GM23248 (cell line): Measurements from ENCODE around the gene ADCY7. TPM values are rescaled to one million over a fixed set of nuclear protein-coding genes. Genes with fewer than 3 reads are reported as not detected.

Source experiments
- DNase-seq: peaks from one replicate; pipeline ENCODE4 v3.0.0-alpha.2; 2015
- H2AFZ ChIP-seq: fragments of 200-600 bp; sonication (generic); 2 replicates; pipeline ENCODE4 v1.6.1; 2016; ENCODE audit warnings: antibody characterized with exemption
- H3F3A ChIP-seq: fragments of 200-600 bp; sonication (generic); 2 replicates; pipeline ENCODE4 v1.6.1; 2016; ENCODE audit warnings: mild to moderate bottlenecking, antibody characterized with exemption, mixed run types; ENCODE audit not compliant: insufficient read depth
- H3K27ac ChIP-seq: fragments of 200-600 bp; sonication (generic); 2 replicates; pipeline ENCODE4 v1.5.1; 2016; ENCODE audit warnings: mild to moderate bottlenecking
- H3K27me3 ChIP-seq: fragments of 200-600 bp; sonication (generic); replicated peaks from 2 replicates; pipeline ENCODE4 v1.6.1; 2016; ENCODE audit warnings: mild to moderate bottlenecking; ENCODE audit not compliant: insufficient read depth
- H3K36me3 ChIP-seq: fragments of 200-600 bp; sonication (generic); 2 replicates; pipeline ENCODE4 v1.6.1; 2016; ENCODE audit warnings: low read depth, mild to moderate bottlenecking
- H3K4me1 ChIP-seq: fragments of 200-600 bp; sonication (generic); 2 replicates; pipeline ENCODE4 v1.6.1; 2016; ENCODE audit warnings: mild to moderate bottlenecking; ENCODE audit not compliant: insufficient read depth
- H3K4me2 ChIP-seq: fragments of 200-600 bp; sonication (generic); one replicate; pipeline ENCODE4 v1.6.1; 2016; ENCODE audit warnings: mild to moderate bottlenecking; ENCODE audit not compliant: unreplicated experiment
- H3K4me3 ChIP-seq: fragments of 200-600 bp; sonication (generic); 2 replicates; pipeline ENCODE4 v1.5.1; 2016; ENCODE audit warnings: mild to moderate bottlenecking
- H3K79me2 ChIP-seq: fragments of 200-600 bp; sonication (generic); 2 replicates; pipeline ENCODE4 v1.6.1; 2016; ENCODE audit warnings: mild to moderate bottlenecking; ENCODE audit not compliant: insufficient read depth
- H3K9ac ChIP-seq: fragments of 200-600 bp; sonication (generic); 2 replicates; pipeline ENCODE4 v1.6.1; 2016; ENCODE audit warnings: mild to moderate bottlenecking
- H3K9me2 ChIP-seq: fragments of 200-600 bp; sonication (generic); 2 replicates; pipeline ENCODE4 v1.6.1; 2016; ENCODE audit warnings: mixed run types, mild to moderate bottlenecking, moderate library complexity; ENCODE audit not compliant: insufficient read depth
- H3K9me3 ChIP-seq: fragments of 200-600 bp; sonication (generic); one replicate; pipeline ENCODE4 v1.6.1; 2017; ENCODE audit warnings: low read depth
- H4K20me1 ChIP-seq: fragments of 200-600 bp; sonication (generic); 2 replicates; pipeline ENCODE4 v1.6.0; 2016; ENCODE audit not compliant: insufficient read depth
- EZH2 ChIP-seq: fragments of 200-600 bp; sonication (generic); IDR thresholded peaks from 2 replicates; pipeline ENCODE4 v1.6.1; 2018; ENCODE audit warnings: antibody characterized with exemption, mild to moderate bottlenecking; ENCODE audit not compliant: insufficient read depth, poor library complexity, severe bottlenecking
- EZH2phosphoT487 ChIP-seq: fragments of 200-600 bp; sonication (generic); IDR thresholded peaks from 2 replicates; pipeline ENCODE4 v1.6.1; 2018; ENCODE audit warnings: antibody characterized with exemption, moderate library complexity, mild to moderate bottlenecking, low read depth; ENCODE audit not compliant: insufficient read depth
- WGBS, 2 experiments: methylation state at CpG; one replicate each; pipeline ENCODE4 v1.1.6; 2015 to 2017; ENCODE audit warnings: low lambda C conversion rate in 2 of 2, low coverage in 1 of 2; ENCODE audit errors: missing lambda C conversion rate in 2 of 2; 5-methylcytosine and 5-hydroxymethylcytosine counted together
- in situ Hi-C: fragments of 300-500 bp; cut with MboI; formaldehyde crosslinking; loops from 2 replicates; pipeline ENCODE4 v1.15.0; 2020
- polyA plus RNA-seq: library from polyadenylated mRNA; unstranded; fragments of >200 nt; fragmentation: Nextera tagmentation; extraction: Ambion mirVana; gene quantifications from 2 replicates; pipeline ENCODE4 v1.2.1, GENCODE V29; 2016
- total RNA-seq: library from RNA; depleted of rRNA; stranded (reverse); fragments of >200 nt; shearing (Covaris generic); gene quantifications from 2 replicates; pipeline ENCODE4 v1.2.3, GENCODE V29; 2014

Gene ADCY7
- total and polyA plus RNA-seq, 2 experiments from 2014 or later = 31.9 to 87.4 TPM

- Histone ChIP-seq H3F3A (peaks cover 25% of the 10 kb centered on the region), H3K36me3 (no peaks in the 10 kb centered on the region), H4K20me1 (no peaks in the 10 kb centered on the region), H3K4me3 (no peak overlapping the region), H3K4me2 (no peak overlapping the region), H3K9me3 (no peaks in the 10 kb centered on the region), H3K9ac (no peak overlapping the region), H2AFZ (no peak overlapping the region), H3K27me3 (no peaks in the 10 kb centered on the region), H3K27ac (no peak overlapping the region), H3K4me1 (peaks cover 48% of the 10 kb centered on the region), H3K9me2 (no peaks in the 10 kb centered on the region), H3K79me2 (peaks cover 34% of the 10 kb centered on the region)
- 91 to 96% methylated on average over 2 of the region's 2 CpGs for WGBS, 2 experiments
- TF ChIP-seq EZH2phosphoT487 = no peak
- no peak for TF ChIP-seq EZH2
- in situ Hi-C loops = no loop called here
- DNase-seq = no peak
Observed at GRCh38 chr16:50255538-50255937, 10.8 kb upstream of the ADCY7 start.

GRCh38 chr16:50256604-50257003 is 9.7 kb upstream of the ADCY7 start:
- H3K36me3 ChIP-seq = no peaks in the 10 kb centered on the region
- no peak overlapping the region for H3K9ac ChIP-seq
- H4K20me1 ChIP-seq = no peaks in the 10 kb centered on the region
- H3F3A ChIP-seq = peaks cover 18% of the 10 kb centered on the region; the same call in 1 of the 2 replicates
- H3K79me2 ChIP-seq = peaks cover 42% of the 10 kb centered on the region
- H3K9me3 ChIP-seq = no peaks in the 10 kb centered on the region
- in situ Hi-C loops = no loop called here
- no peak for DNase-seq
- no peaks in the 10 kb centered on the region for H3K9me2 ChIP-seq
- H2AFZ ChIP-seq = no peak overlapping the region
- H3K27me3 ChIP-seq = no peaks in the 10 kb centered on the region
- WGBS, 2 experiments = 96 to 100% methylated on average over 1 of the region's 1 CpG
- no peak overlapping the region for H3K4me3 ChIP-seq
- H3K4me2 ChIP-seq = no peak overlapping the region
- peaks cover 39% of the 10 kb centered on the region for H3K4me1 ChIP-seq
- TF ChIP-seq EZH2phosphoT487 (no peak), EZH2 (no peak)
- no peak overlapping the region for H3K27ac ChIP-seq

GRCh38 chr16:50257876-50258275 is 8.5 kb upstream of the ADCY7 start:
- 87 to 92% methylated on average over 9 of the region's 9 CpGs for WGBS, 2 experiments
- H3K36me3 ChIP-seq = no peaks in the 10 kb centered on the region
- no peak overlapping the region for H3K27ac ChIP-seq
- H3K27me3 ChIP-seq = no peaks in the 10 kb centered on the region
- in situ Hi-C loops = no loop called here
- peaks cover 41% of the 10 kb centered on the region for H3K79me2 ChIP-seq
- no peak overlapping the region for H3K4me2 ChIP-seq
- H2AFZ ChIP-seq = no peak overlapping the region
- no peak overlapping the region for H3K4me3 ChIP-seq
- DNase-seq = no peak
- H3F3A ChIP-seq = peaks cover 12% of the 10 kb centered on the region; the same call in 1 of the 2 replicates
- no peaks in the 10 kb centered on the region for H3K9me3 ChIP-seq
- no peaks in the 10 kb centered on the region for H3K9me2 ChIP-seq
- no peak for TF ChIP-seq EZH2
- no peak for TF ChIP-seq EZH2phosphoT487
- H4K20me1 ChIP-seq = no peaks in the 10 kb centered on the region
- no peak overlapping the region for H3K9ac ChIP-seq
- H3K4me1 ChIP-seq = peaks cover 26% of the 10 kb centered on the region

- Histone ChIP-seq H3K27ac (peak overlapping the region; percentile 50), H3K9me3 (no peaks in the 10 kb centered on the region), H3K9ac (peak overlapping the region; percentile 51), H3K4me2 (peak overlapping the region; percentile 60), H3K27me3 (no peaks in the 10 kb centered on the region), H3K4me3 (peak overlapping the region; percentile 30), H3F3A (peaks cover 21% of the 10 kb centered on the region), H3K36me3 (no peaks in the 10 kb centered on the region), H4K20me1 (no peaks in the 10 kb centered on the region), H3K4me1 (peaks cover 22% of the 10 kb centered on the region), H2AFZ (peak overlapping the region; percentile 20), H3K79me2 (peaks cover 36% of the 10 kb centered on the region), H3K9me2 (no peaks in the 10 kb centered on the region)
- DNase-seq = peak; percentile 74
- TF ChIP-seq EZH2phosphoT487 = no peak
- TF ChIP-seq EZH2 = no peak
- in situ Hi-C loops = no loop called here
- 28 to 30% methylated on average over 23 of the region's 23 CpGs for WGBS, 2 experiments
Observed at GRCh38 chr16:50259334-50260205, 6.8 kb upstream of the ADCY7 start.
